Measurements from ENCODE around the gene GCHFR.

- TF ChIP-seq RAD21 (IDR thresholded peaks at IDR 0.05; ENCODE audit: low read depth) (no peak), EP300 (IDR thresholded peaks at IDR 0.05; ENCODE audit: borderline replicate concordance) (no peak), TAF1 (IDR thresholded peaks at IDR 0.05; ENCODE audit: low read depth) (no peak), NFIC (IDR thresholded peaks at IDR 0.05) (no peak), CEBPB (IDR thresholded peaks at IDR 0.05) (no peak), FOXM1 (IDR thresholded peaks at IDR 0.05; ENCODE audit: borderline replicate concordance, low read depth) (no peak)
- TF ChIP-seq, protein P1, sequence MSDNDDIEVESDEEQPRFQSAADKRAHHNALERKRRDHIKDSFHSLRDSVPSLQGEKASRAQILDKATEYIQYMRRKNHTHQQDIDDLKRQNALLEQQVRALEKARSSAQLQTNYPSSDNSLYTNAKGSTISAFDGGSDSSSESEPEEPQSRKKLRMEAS (IDR thresholded peaks at IDR 0.05), result no peak
Observed at GRCh38 chr15:40759961-40760360, 3.9 kb upstream of the GCHFR start.
